ENCODE data around the gene PPP2R2C.

Gene PPP2R2C

GRCh38 chr4:6339818-6340445 lies 132.5 kb downstream of the PPP2R2C start:
- no peak overlapping the region for H3K4me2 ChIP-seq (ENCODE audit: low read length)
- no peak overlapping the region for H3K4me3 ChIP-seq (ENCODE audit: low read depth, low read length)
- no peak for TF ChIP-seq CTCF (IDR thresholded peaks at IDR 0.05)
- no peak overlapping the region for H3K9ac ChIP-seq
- H3K9me3 ChIP-seq (ENCODE audit: control insufficient read depth, low read length): no peaks in the 10 kb centered on the region
- H3K4me1 ChIP-seq: no peaks in the 10 kb centered on the region
- no peaks in the 10 kb centered on the region for H3K36me3 ChIP-seq (ENCODE audit: control insufficient read depth, insufficient read depth, low read length)
- no peak overlapping the region for H2AFZ ChIP-seq
- peaks cover 4% of the 10 kb centered on the region for H3K27me3 ChIP-seq (ENCODE audit: control insufficient read depth, insufficient read depth, low read length)
- no peak overlapping the region for H3K27ac ChIP-seq
- H3K79me2 ChIP-seq: no peaks in the 10 kb centered on the region

DNA sequence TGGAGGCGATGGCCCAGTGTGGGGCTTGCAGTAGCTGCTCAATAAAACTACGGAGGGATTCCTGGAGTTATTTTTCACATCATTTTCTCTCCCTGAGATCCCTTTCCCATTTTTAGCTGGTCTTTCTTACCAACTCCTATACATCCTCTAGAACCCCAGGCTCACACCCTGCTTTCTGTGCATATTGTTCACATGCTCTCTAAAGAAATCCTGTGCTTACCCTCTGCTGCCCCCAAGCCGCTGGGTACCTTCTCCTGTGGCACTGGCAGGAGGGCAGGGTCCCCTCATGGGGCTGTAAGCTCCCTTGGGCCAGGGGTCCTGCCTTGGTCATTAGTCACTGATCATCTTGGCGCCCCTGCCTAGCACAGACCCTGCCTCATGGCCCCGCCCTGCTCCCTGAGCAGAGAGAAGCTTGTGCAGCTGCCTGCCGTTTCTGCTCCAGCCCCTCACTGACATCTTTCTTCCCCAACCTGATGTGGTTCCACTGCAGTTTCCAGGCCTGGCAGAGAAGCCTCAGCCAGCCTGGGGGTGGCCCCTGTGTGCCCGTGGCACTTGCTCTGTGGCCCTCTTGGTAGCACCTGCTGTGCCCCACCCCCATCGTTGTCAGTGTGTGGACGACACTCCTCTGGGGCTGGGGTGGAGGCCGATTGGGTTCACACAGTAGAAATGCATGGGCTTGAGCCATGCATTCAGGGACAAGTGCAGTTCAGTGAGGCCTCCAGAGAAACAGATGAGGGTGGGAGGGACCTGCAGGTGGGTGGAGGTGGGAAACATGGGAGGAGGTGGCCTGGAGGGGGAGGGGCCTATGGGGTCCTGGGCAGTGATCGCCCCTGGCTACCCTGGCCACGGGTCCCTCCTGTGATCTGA lies 133.2 kb downstream of the PPP2R2C start:
- H3K36me3 ChIP-seq (ENCODE audit: control insufficient read depth, insufficient read depth, low read length): no peaks in the 10 kb centered on the region
- H3K4me3 ChIP-seq (ENCODE audit: low read depth, low read length): no peak overlapping the region
- no peaks in the 10 kb centered on the region for H3K4me1 ChIP-seq
- no peak overlapping the region for H2AFZ ChIP-seq
- H3K9ac ChIP-seq: no peak overlapping the region
- no peak overlapping the region for H3K4me2 ChIP-seq (ENCODE audit: low read length)
- no peak for TF ChIP-seq CTCF (IDR thresholded peaks at IDR 0.05)
- H3K27ac ChIP-seq: no peak overlapping the region
- peaks cover 4% of the 10 kb centered on the region for H3K27me3 ChIP-seq (ENCODE audit: control insufficient read depth, insufficient read depth, low read length)
- H3K9me3 ChIP-seq (ENCODE audit: control insufficient read depth, low read length): no peaks in the 10 kb centered on the region
- no peaks in the 10 kb centered on the region for H3K79me2 ChIP-seq

GRCh38 chr4:6338175-6338950 lies 134.1 kb downstream of the PPP2R2C start:
- Histone ChIP-seq H3K36me3 (ENCODE audit: control insufficient read depth, insufficient read depth, low read length) (no peaks in the 10 kb centered on the region), H3K9ac (no peak overlapping the region), H3K4me3 (ENCODE audit: low read depth, low read length) (no peak overlapping the region), H3K79me2 (no peaks in the 10 kb centered on the region), H3K4me2 (ENCODE audit: low read length) (no peak overlapping the region), H3K9me3 (ENCODE audit: control insufficient read depth, low read length) (no peaks in the 10 kb centered on the region), H3K27me3 (ENCODE audit: control insufficient read depth, insufficient read depth, low read length) (peaks cover 4% of the 10 kb centered on the region), H3K4me1 (no peaks in the 10 kb centered on the region), H2AFZ (no peak overlapping the region), H3K27ac (no peak overlapping the region)
- TF ChIP-seq CTCF (IDR thresholded peaks at IDR 0.05): no peak

DNA sequence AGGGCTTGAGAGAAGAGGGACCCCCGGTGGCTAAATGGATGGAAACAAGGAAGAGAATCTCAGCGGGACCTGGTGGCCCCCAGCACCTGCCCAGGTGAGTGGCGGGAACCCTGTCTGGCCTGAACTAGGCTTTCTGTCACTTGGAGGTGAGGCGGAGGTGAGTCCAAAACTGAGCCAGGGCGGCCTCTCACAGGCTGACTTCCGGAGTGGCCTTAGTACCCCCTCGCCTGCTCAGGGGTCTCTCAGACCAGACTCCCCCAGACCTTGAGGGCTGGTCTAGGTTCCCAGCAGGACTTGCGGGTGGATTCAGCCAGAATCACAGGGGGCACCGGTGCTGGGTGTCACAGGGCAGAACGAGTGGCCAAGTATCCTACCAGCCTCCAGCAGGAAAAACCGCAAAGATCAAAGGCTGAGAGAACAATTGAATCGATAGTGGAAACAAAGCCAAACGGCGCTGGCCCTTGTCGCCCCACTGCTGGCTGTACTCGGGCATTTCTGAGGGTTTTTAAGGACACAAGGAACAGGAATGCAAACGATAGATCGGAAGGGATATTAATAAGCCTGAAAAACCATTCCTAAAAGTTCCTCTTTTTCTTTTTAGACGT lies 135.0 kb downstream of the PPP2R2C start:
- H3K79me2 ChIP-seq: no peaks in the 10 kb centered on the region
- no peak overlapping the region for H3K4me3 ChIP-seq (ENCODE audit: low read depth, low read length)
- H3K4me1 ChIP-seq: no peaks in the 10 kb centered on the region
- no peak overlapping the region for H2AFZ ChIP-seq
- no peak overlapping the region for H3K4me2 ChIP-seq (ENCODE audit: low read length)
- no peak overlapping the region for H3K27ac ChIP-seq
- no peak for TF ChIP-seq CTCF (IDR thresholded peaks at IDR 0.05)
- no peaks in the 10 kb centered on the region for H3K36me3 ChIP-seq (ENCODE audit: control insufficient read depth, insufficient read depth, low read length)
- H3K9ac ChIP-seq: no peak overlapping the region
- no peaks in the 10 kb centered on the region for H3K9me3 ChIP-seq (ENCODE audit: control insufficient read depth, low read length)
- peaks cover 4% of the 10 kb centered on the region for H3K27me3 ChIP-seq (ENCODE audit: control insufficient read depth, insufficient read depth, low read length)

All from parathyroid adenoma (tissue), 2 donors.